ENCODE data around the gene SMAD6.

Gene SMAD6

GRCh38 chr15:66779331-66780009 lies 77.4 kb downstream of the SMAD6 start:
- no peak for DNase-seq

GRCh38 chr15:66780172-66780972 lies 78.3 kb downstream of the SMAD6 start:
- no peak for DNase-seq

GRCh38 chr15:66780973-66781718 lies 79.1 kb downstream of the SMAD6 start:
- no peak for DNase-seq

GRCh38 chr15:66782785-66783184 lies 80.7 kb downstream of the SMAD6 start:
- DNase-seq, result no peak

- DNase-seq, result no peak
Observed at GRCh38 chr15:66783314-66783713, 81.3 kb downstream of the SMAD6 start.

- no peak for DNase-seq
Observed at GRCh38 chr15:66783725-66784124, 81.7 kb downstream of the SMAD6 start.

- no peak for DNase-seq
Observed at GRCh38 chr15:66784174-66784573, 82.1 kb downstream of the SMAD6 start.

- no peak for DNase-seq
Observed at GRCh38 chr15:66785637-66786036, 83.6 kb downstream of the SMAD6 start.

- DNase-seq, result no peak
Observed at GRCh38 chr15:66786222-66786621, 84.2 kb downstream of the SMAD6 start.

- DNase-seq, result no peak
Observed at GRCh38 chr15:66786708-66787488, 84.9 kb downstream of the SMAD6 start.

- no peak for DNase-seq
Observed at GRCh38 chr15:66787489-66787871, 85.4 kb downstream of the SMAD6 start.

- no peak for DNase-seq
Observed at GRCh38 chr15:66788024-66788423, 86.0 kb downstream of the SMAD6 start.

GRCh38 chr15:66789029-66790025 lies 87.3 kb downstream of the SMAD6 start:
- DNase-seq, result peak; percentile 41

GRCh38 chr15:66795851-66796250 lies 93.8 kb downstream of the SMAD6 start:
- DNase-seq, result no peak

- DNase-seq, result no peak
Observed at GRCh38 chr15:66796343-66796742, 94.3 kb downstream of the SMAD6 start.

- no peak for DNase-seq
Observed at GRCh38 chr15:66797921-66798320, 95.9 kb downstream of the SMAD6 start.

- no peak for DNase-seq
Observed at GRCh38 chr15:66798426-66799061, 96.5 kb downstream of the SMAD6 start.

GRCh38 chr15:66799242-66799641 lies 97.2 kb downstream of the SMAD6 start:
- DNase-seq, result no peak

- no peak for DNase-seq
Observed at GRCh38 chr15:66800584-66801235, 98.7 kb downstream of the SMAD6 start.

GRCh38 chr15:66801266-66801665 lies 99.2 kb downstream of the SMAD6 start:
- no peak for DNase-seq

Measured in DMS53 (cell line).